Measurements from ENCODE around the gene SENP7.

DNA sequence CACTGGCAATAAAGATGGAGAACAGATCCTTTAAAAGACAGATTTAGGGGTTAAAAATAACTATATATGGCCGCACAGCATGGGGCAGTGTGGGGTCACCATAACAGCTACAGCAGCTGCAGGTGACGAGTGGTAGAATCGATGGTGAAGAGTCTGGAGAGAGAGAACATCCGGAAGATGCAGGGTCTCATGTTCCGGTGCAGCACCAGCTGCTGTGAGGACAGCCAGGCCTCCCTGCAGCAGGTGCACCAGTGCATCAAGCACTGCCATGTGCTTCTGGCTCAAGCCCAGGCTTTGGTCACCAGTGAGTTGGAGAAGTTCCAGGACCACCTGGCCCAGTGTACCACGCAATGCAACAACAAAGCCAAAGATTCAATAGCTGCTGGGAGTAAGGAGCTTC lies 98.9 kb downstream of the SENP7 start:
- TF ChIP-seq JUND (IDR thresholded peaks at IDR 0.05), result no peak
- TF ChIP-seq SRF (IDR thresholded peaks at IDR 0.05; ENCODE audit: low read depth), result no peak
- no peak for TF ChIP-seq SP1 (IDR thresholded peaks at IDR 0.05; ENCODE audit: low read depth)
- no peak for TF ChIP-seq POLR2AphosphoS5 (IDR thresholded peaks at IDR 0.05; ENCODE audit: low read depth, low read length)
- no peak for TF ChIP-seq CBX3 (IDR thresholded peaks at IDR 0.05; ENCODE audit: low read depth)
- TF ChIP-seq FOSL1 (IDR thresholded peaks at IDR 0.05; ENCODE audit: low read depth), result no peak
- TF ChIP-seq, protein P1, sequence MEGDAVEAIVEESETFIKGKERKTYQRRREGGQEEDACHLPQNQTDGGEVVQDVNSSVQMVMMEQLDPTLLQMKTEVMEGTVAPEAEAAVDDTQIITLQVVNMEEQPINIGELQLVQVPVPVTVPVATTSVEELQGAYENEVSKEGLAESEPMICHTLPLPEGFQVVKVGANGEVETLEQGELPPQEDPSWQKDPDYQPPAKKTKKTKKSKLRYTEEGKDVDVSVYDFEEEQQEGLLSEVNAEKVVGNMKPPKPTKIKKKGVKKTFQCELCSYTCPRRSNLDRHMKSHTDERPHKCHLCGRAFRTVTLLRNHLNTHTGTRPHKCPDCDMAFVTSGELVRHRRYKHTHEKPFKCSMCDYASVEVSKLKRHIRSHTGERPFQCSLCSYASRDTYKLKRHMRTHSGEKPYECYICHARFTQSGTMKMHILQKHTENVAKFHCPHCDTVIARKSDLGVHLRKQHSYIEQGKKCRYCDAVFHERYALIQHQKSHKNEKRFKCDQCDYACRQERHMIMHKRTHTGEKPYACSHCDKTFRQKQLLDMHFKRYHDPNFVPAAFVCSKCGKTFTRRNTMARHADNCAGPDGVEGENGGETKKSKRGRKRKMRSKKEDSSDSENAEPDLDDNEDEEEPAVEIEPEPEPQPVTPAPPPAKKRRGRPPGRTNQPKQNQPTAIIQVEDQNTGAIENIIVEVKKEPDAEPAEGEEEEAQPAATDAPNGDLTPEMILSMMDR (IDR thresholded peaks at IDR 0.05 in 2 of 3, conservative IDR thresholded peaks at IDR 0.05 in 1 of 3; ENCODE audit: borderline replicate concordance in 1 of 3, insufficient read depth in 1 of 3, low read depth in 2 of 3, low read length in 2 of 3), result no peak
- TF ChIP-seq, protein P2, sequence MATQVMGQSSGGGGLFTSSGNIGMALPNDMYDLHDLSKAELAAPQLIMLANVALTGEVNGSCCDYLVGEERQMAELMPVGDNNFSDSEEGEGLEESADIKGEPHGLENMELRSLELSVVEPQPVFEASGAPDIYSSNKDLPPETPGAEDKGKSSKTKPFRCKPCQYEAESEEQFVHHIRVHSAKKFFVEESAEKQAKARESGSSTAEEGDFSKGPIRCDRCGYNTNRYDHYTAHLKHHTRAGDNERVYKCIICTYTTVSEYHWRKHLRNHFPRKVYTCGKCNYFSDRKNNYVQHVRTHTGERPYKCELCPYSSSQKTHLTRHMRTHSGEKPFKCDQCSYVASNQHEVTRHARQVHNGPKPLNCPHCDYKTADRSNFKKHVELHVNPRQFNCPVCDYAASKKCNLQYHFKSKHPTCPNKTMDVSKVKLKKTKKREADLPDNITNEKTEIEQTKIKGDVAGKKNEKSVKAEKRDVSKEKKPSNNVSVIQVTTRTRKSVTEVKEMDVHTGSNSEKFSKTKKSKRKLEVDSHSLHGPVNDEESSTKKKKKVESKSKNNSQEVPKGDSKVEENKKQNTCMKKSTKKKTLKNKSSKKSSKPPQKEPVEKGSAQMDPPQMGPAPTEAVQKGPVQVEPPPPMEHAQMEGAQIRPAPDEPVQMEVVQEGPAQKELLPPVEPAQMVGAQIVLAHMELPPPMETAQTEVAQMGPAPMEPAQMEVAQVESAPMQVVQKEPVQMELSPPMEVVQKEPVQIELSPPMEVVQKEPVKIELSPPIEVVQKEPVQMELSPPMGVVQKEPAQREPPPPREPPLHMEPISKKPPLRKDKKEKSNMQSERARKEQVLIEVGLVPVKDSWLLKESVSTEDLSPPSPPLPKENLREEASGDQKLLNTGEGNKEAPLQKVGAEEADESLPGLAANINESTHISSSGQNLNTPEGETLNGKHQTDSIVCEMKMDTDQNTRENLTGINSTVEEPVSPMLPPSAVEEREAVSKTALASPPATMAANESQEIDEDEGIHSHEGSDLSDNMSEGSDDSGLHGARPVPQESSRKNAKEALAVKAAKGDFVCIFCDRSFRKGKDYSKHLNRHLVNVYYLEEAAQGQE (IDR thresholded peaks at IDR 0.05; ENCODE audit: low read depth), result no peak
- TF ChIP-seq EZH2 (IDR thresholded peaks at IDR 0.05), result no peak
- TF ChIP-seq ZNF274 (IDR thresholded peaks at IDR 0.05; ENCODE audit: low read depth, low read length), result no peak
- TF ChIP-seq, protein P3, sequence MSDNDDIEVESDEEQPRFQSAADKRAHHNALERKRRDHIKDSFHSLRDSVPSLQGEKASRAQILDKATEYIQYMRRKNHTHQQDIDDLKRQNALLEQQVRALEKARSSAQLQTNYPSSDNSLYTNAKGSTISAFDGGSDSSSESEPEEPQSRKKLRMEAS (IDR thresholded peaks at IDR 0.05), result no peak
- TF ChIP-seq YY1 (IDR thresholded peaks at IDR 0.05; ENCODE audit: extremely low read depth, insufficient replicate concordance, low read depth, low read length), result no peak
- no peak for TF ChIP-seq POLR2A (IDR thresholded peaks at IDR 0.05; ENCODE audit: borderline replicate concordance, extremely low read depth, insufficient read depth, insufficient read length)
